KMS-11 (cell line): Measurements from ENCODE around the gene SCN4B.

Experiments used
- H2AFZ ChIP-seq: fragments of 200-600 bp; sonication (generic); 2 replicates; pipeline ENCODE4 v1.6.1; 2016; ENCODE audit warnings: antibody characterized with exemption, mixed run types, low read depth
- H3K27ac ChIP-seq: fragments of 200-600 bp; sonication (generic); 2 replicates; pipeline ENCODE4 v1.6.1; 2016; ENCODE audit warnings: mild to moderate bottlenecking, mixed run types
- H3K27me3 ChIP-seq: fragments of 200-600 bp; sonication (generic); 2 replicates; pipeline ENCODE4 v1.6.1; 2017; ENCODE audit warnings: mild to moderate bottlenecking, low read depth, mixed run types, moderate library complexity; ENCODE audit not compliant: insufficient read depth
- H3K36me3 ChIP-seq: fragments of 200-600 bp; sonication (generic); 2 replicates; pipeline ENCODE4 v1.6.1; 2017; ENCODE audit warnings: mild to moderate bottlenecking, mixed run types; ENCODE audit not compliant: insufficient read depth
- H3K4me1 ChIP-seq: fragments of 200-600 bp; sonication (generic); 2 replicates; pipeline ENCODE4 v1.6.1; 2016; ENCODE audit warnings: mild to moderate bottlenecking, low read depth, mixed run types; ENCODE audit not compliant: poor library complexity, severe bottlenecking
- H3K4me2 ChIP-seq: fragments of 200-600 bp; sonication (generic); 2 replicates; pipeline ENCODE4 v1.7.0; 2016; ENCODE audit warnings: mild to moderate bottlenecking, mixed run types
- H3K4me3 ChIP-seq: fragments of 200-600 bp; sonication (generic); IDR thresholded peaks from 2 replicates; pipeline ENCODE4 v1.6.1; 2017; ENCODE audit warnings: low read depth, low read length, mixed read lengths; ENCODE audit not compliant: insufficient read depth
- H3K79me2 ChIP-seq: fragments of 200-600 bp; sonication (generic); 2 replicates; pipeline ENCODE4 v1.6.1; 2016; ENCODE audit warnings: low read depth, mixed run types; ENCODE audit not compliant: insufficient read depth
- H3K9ac ChIP-seq: fragments of 200-600 bp; sonication (generic); 2 replicates; pipeline ENCODE4 v1.6.1; 2016; ENCODE audit warnings: mild to moderate bottlenecking, mixed run types
- H4K20me1 ChIP-seq: fragments of 200-600 bp; sonication (generic); 2 replicates; pipeline ENCODE4 v1.6.1; 2016; ENCODE audit warnings: mild to moderate bottlenecking, mixed run types; ENCODE audit not compliant: insufficient read depth
- CTCF ChIP-seq: fragments of 200-600 bp; sonication (generic); conservative IDR thresholded peaks from 2 replicates; pipeline ENCODE4 v1.6.1; 2017; ENCODE audit warnings: low read depth, mild to moderate bottlenecking, antibody characterized with exemption, low read length, moderate library complexity, mixed read lengths

The SCN4B gene

GRCh38 chr11:118154641-118155040 is 2.0 kb upstream of the SCN4B start:
- no peak overlapping the region for H3K4me3 ChIP-seq
- no peaks in the 10 kb centered on the region for H3K4me1 ChIP-seq

GRCh38 chr11:118153976-118154375 is 1.4 kb upstream of the SCN4B start:
- Histone ChIP-seq H3K27me3 (peaks cover 8% of the 10 kb centered on the region; the same call in 1 of the 2 replicates), H3K4me1 (no peaks in the 10 kb centered on the region), H4K20me1 (no peaks in the 10 kb centered on the region), H3K36me3 (no peaks in the 10 kb centered on the region), H3K4me2 (no peak overlapping the region), H3K9ac (no peak overlapping the region), H2AFZ (no peak overlapping the region), H3K27ac (no peak overlapping the region), H3K79me2 (no peaks in the 10 kb centered on the region), H3K4me3 (no peak overlapping the region)
- no peak for TF ChIP-seq CTCF

More at GRCh38 chr11:118154641-118155040, 2.0 kb upstream of the SCN4B start:
- H3K27ac ChIP-seq: no peak overlapping the region
- no peak overlapping the region for H3K9ac ChIP-seq
- peaks cover 8% of the 10 kb centered on the region; the same call in 1 of the 2 replicates for H3K27me3 ChIP-seq
- no peaks in the 10 kb centered on the region for H3K36me3 ChIP-seq
- no peak overlapping the region for H2AFZ ChIP-seq
- no peak for TF ChIP-seq CTCF
- no peaks in the 10 kb centered on the region for H4K20me1 ChIP-seq
- H3K79me2 ChIP-seq: no peaks in the 10 kb centered on the region
- no peak overlapping the region for H3K4me2 ChIP-seq

- Histone ChIP-seq H3K4me3 (no peak overlapping the region), H3K36me3 (no peaks in the 10 kb centered on the region), H3K27me3 (peaks cover 8% of the 10 kb centered on the region; the same call in 1 of the 2 replicates), H3K27ac (no peak overlapping the region), H4K20me1 (no peaks in the 10 kb centered on the region), H3K9ac (no peak overlapping the region), H2AFZ (no peak overlapping the region), H3K79me2 (no peaks in the 10 kb centered on the region), H3K4me1 (no peaks in the 10 kb centered on the region), H3K4me2 (no peak overlapping the region)
- TF ChIP-seq CTCF: no peak
Observed at GRCh38 chr11:118153516-118153915, 893 bp upstream of the SCN4B start.

GRCh38 chr11:118152020-118152551 is 537 bp downstream of the SCN4B start:
- peaks cover 4% of the 10 kb centered on the region; the same call in 1 of the 2 replicates for H3K27me3 ChIP-seq
- no peak for TF ChIP-seq CTCF
- no peaks in the 10 kb centered on the region for H3K4me1 ChIP-seq
- no peaks in the 10 kb centered on the region for H3K79me2 ChIP-seq
- H3K4me3 ChIP-seq: no peak overlapping the region
- no peaks in the 10 kb centered on the region for H4K20me1 ChIP-seq
- no peak overlapping the region for H3K27ac ChIP-seq
- H3K4me2 ChIP-seq: no peak overlapping the region
- no peaks in the 10 kb centered on the region for H3K36me3 ChIP-seq
- H3K9ac ChIP-seq: no peak overlapping the region
- no peak overlapping the region for H2AFZ ChIP-seq
